ENCODE results near the gene CLSTN2.

Gene CLSTN2

GRCh38 chr3:140053794-140054193 is 118.8 kb downstream of the CLSTN2 start:
- DNase-seq: no peak

- no peak for DNase-seq
These were observed 120.3 kb downstream of the CLSTN2 start for GRCh38 chr3:140055092-140055791.

- no peak for DNase-seq
These were observed 121.1 kb downstream of the CLSTN2 start for GRCh38 chr3:140056047-140056446.

GRCh38 chr3:140061211-140061610 is 126.2 kb downstream of the CLSTN2 start:
- no peak for DNase-seq

- no peak for DNase-seq
These were observed 127.5 kb downstream of the CLSTN2 start for GRCh38 chr3:140062461-140062860.

- DNase-seq: no peak
These were observed 132.5 kb downstream of the CLSTN2 start for GRCh38 chr3:140067487-140067886.

- DNase-seq: no peak
These were observed 133.6 kb downstream of the CLSTN2 start for GRCh38 chr3:140068494-140069017.

- no peak for DNase-seq
These were observed 138.5 kb downstream of the CLSTN2 start for GRCh38 chr3:140073278-140074045.

GRCh38 chr3:140076552-140076951 is 141.6 kb downstream of the CLSTN2 start:
- no peak for DNase-seq

- no peak for DNase-seq
These were observed 142.4 kb downstream of the CLSTN2 start for GRCh38 chr3:140077406-140077805.

- DNase-seq: no peak
These were observed 143.4 kb downstream of the CLSTN2 start for GRCh38 chr3:140078343-140078742.

- DNase-seq: no peak
These were observed 144.0 kb downstream of the CLSTN2 start for GRCh38 chr3:140078940-140079339.

GRCh38 chr3:140081887-140082286 is 146.9 kb downstream of the CLSTN2 start:
- DNase-seq: no peak

- no peak for DNase-seq
These were observed 150.0 kb downstream of the CLSTN2 start for GRCh38 chr3:140085001-140085400.

GRCh38 chr3:140086642-140087041 is 151.7 kb downstream of the CLSTN2 start:
- DNase-seq: no peak

- no peak for DNase-seq
These were observed 153.1 kb downstream of the CLSTN2 start for GRCh38 chr3:140088058-140088457.

- DNase-seq: no peak
These were observed 153.5 kb downstream of the CLSTN2 start for GRCh38 chr3:140088513-140088912.

GRCh38 chr3:140089403-140090072 is 154.6 kb downstream of the CLSTN2 start:
- DNase-seq: no peak

- peak; percentile 2 for DNase-seq
These were observed 156.2 kb downstream of the CLSTN2 start for GRCh38 chr3:140091143-140091542.

- DNase-seq: no peak
These were observed 158.0 kb downstream of the CLSTN2 start for GRCh38 chr3:140092848-140093536.

GRCh38 chr3:140093742-140094141 is 158.8 kb downstream of the CLSTN2 start:
- DNase-seq: peak; percentile 68

- no peak for DNase-seq
These were observed 159.5 kb downstream of the CLSTN2 start for GRCh38 chr3:140094487-140094886.

- no peak for DNase-seq
These were observed 161.1 kb downstream of the CLSTN2 start for GRCh38 chr3:140096037-140096436.

Measured in fibroblast of skin of scalp (primary cell).